Measurements from ENCODE around the gene REN.

DNA sequence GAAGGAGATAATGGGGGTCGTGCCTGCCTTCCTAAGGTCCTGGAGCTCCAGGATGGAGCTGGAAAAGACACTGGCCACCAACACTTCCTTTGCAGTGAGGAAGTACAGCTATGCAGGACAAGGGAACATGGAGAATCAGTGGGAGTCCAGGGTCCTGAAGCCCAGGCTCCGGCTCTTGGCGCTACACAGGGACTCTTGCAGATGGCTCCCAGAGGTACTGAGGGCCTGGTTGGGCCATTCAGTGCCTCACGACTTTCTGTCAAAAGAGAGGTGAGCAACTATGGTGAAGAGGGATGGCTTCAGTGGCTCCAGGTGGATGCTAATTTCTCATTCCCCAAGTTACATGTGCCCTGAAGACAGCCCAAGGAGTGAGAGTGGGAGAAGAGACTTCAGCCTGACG is 12.5 kb downstream of the REN start:
- no peak for TF ChIP-seq POLR2A (IDR thresholded peaks at IDR 0.05)
- TF ChIP-seq, protein P1, sequence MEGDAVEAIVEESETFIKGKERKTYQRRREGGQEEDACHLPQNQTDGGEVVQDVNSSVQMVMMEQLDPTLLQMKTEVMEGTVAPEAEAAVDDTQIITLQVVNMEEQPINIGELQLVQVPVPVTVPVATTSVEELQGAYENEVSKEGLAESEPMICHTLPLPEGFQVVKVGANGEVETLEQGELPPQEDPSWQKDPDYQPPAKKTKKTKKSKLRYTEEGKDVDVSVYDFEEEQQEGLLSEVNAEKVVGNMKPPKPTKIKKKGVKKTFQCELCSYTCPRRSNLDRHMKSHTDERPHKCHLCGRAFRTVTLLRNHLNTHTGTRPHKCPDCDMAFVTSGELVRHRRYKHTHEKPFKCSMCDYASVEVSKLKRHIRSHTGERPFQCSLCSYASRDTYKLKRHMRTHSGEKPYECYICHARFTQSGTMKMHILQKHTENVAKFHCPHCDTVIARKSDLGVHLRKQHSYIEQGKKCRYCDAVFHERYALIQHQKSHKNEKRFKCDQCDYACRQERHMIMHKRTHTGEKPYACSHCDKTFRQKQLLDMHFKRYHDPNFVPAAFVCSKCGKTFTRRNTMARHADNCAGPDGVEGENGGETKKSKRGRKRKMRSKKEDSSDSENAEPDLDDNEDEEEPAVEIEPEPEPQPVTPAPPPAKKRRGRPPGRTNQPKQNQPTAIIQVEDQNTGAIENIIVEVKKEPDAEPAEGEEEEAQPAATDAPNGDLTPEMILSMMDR (IDR thresholded peaks at IDR 0.05), result no peak

All from testis (tissue), 2 donors.